K562 (cell line): ENCODE measurements around the gene TEX51. TPM values are rescaled to one million over a fixed set of nuclear protein-coding genes. Genes with fewer than 3 reads are reported as not detected.

Experiments
- ATAC-seq: fragments of 200-7000 bp; cut with Tn5 transposase; 3 replicates; pipeline ENCODE4 v1.9.1; 2020; ENCODE audit warnings: moderate library complexity
- BruUV-seq: library from RNA; stranded (reverse); fragments of 400-500 nt; replicated peaks from 2 replicates; lab custom pipeline; 2021; lab: Mats Ljungman, UMichigan
- CTCF ChIA-PET: fragments of 300-600 bp; formaldehyde crosslinking; extraction: SDS; loops from one replicate; lab custom pipeline; 2021; ENCODE audit warnings: low intra/inter-chr PET ratio; lab: Yijun Ruan, JAX
- POLR2A ChIA-PET: fragments of 300-600, 350-650 bp; sonication (Branson Sonifier 250); formaldehyde crosslinking; extraction: SDS; loops from one replicate; lab custom pipeline; 2021; ENCODE audit warnings: antibody characterized with exemption, inconsistent platforms; lab: Yijun Ruan, JAX
- DNase-seq, 4 experiments: peaks; one replicate each; pipeline versions ENCODE4 v3.0.0 to v3.0.0-alpha.2; 2011 to 2018; ENCODE audit warnings: low spot score in 3 of 4, mixed read lengths in 3 of 4; ENCODE audit errors: extremely low read depth in 1 of 4
- FAIRE-seq: peaks from 2 replicates; lab custom pipeline; 2011; peaks lifted over from hg19 to GRCh38; lab: Jason Lieb, UNC
- H2AFZ ChIP-seq: 2 replicates; pipeline ENCODE4 v1.6.0; 2011; ENCODE audit warnings: low read depth, low read length, control low read depth, inconsistent platforms
- H3K27ac ChIP-seq: fragments of 200-600 bp; 3 replicates; pipeline ENCODE4 v1.8.0; 2011; ENCODE audit warnings: low read depth, mild to moderate bottlenecking, control low read depth, inconsistent platforms, low read length, moderate library complexity, mixed read lengths; ENCODE audit errors: extremely low read depth
- H3K27me3 ChIP-seq, 2 experiments: fragments of 300-600 bp in 1 of 2; 2 replicates in 1 of 2; 3 replicates in 1 of 2; pipeline versions ENCODE4 v1.6.0 to v1.8.0; 2011; ENCODE audit warnings: inconsistent platforms in 2 of 2, low read length in 2 of 2, mild to moderate bottlenecking in 1 of 2, mixed read lengths in 1 of 2, moderate library complexity in 1 of 2; ENCODE audit not compliant: control insufficient read depth in 2 of 2, insufficient read depth in 2 of 2
- H3K36me3 ChIP-seq: fragments of 300-600 bp; 3 replicates; pipeline ENCODE4 v1.8.0; 2011; ENCODE audit warnings: mild to moderate bottlenecking, low read length, inconsistent platforms; ENCODE audit not compliant: control insufficient read depth, insufficient read depth
- H3K4me1 ChIP-seq, 2 experiments: fragments of 200-600 bp in 1 of 2; replicated peaks in 1 of 2; 2 replicates in 1 of 2; 3 replicates in 1 of 2; pipeline versions ENCODE4 v1.5.1 to v1.8.0; 2011; ENCODE audit warnings: inconsistent platforms in 2 of 2, low read length in 2 of 2, mild to moderate bottlenecking in 1 of 2, mixed read lengths in 1 of 2, moderate library complexity in 1 of 2; ENCODE audit not compliant: control insufficient read depth in 2 of 2, insufficient read depth in 2 of 2
- H3K4me2 ChIP-seq: 2 replicates; pipeline ENCODE4 v1.6.1; 2011; ENCODE audit warnings: low read length, control low read depth, inconsistent platforms, mixed read lengths; ENCODE audit not compliant: insufficient read depth
- H3K4me3 ChIP-seq: fragments of 200-600 bp; sonication (generic), shearing (Covaris generic); 2 replicates; pipeline ENCODE4 v1.5.1; 2016; ENCODE audit warnings: control low read depth, inconsistent platforms
- H3K79me2 ChIP-seq: fragments of 200-600 bp; 3 replicates; pipeline ENCODE4 v1.8.0; 2011; ENCODE audit warnings: low read length, inconsistent platforms; ENCODE audit not compliant: control insufficient read depth, insufficient read depth
- H3K9ac ChIP-seq, 2 experiments: 2 replicates each; pipeline versions ENCODE4 v1.6.0 to v1.6.1; 2011; ENCODE audit warnings: low read depth in 2 of 2, low read length in 2 of 2, control low read depth in 1 of 2, inconsistent platforms in 1 of 2, mild to moderate bottlenecking in 1 of 2, mixed read lengths in 1 of 2; ENCODE audit not compliant: insufficient read depth in 1 of 2
- H3K9me1 ChIP-seq: one replicate; pipeline ENCODE4 v1.6.0; 2011; ENCODE audit warnings: inconsistent platforms, mild to moderate bottlenecking, low read length, moderate library complexity; ENCODE audit not compliant: control insufficient read depth, insufficient read depth
- H3K9me3 ChIP-seq: replicated peaks from 2 replicates; pipeline ENCODE4 v1.5.1; 2011; ENCODE audit warnings: low read depth, low read length, inconsistent platforms; ENCODE audit not compliant: control insufficient read depth, insufficient read depth
- H4K20me1 ChIP-seq: replicated peaks from 2 replicates; pipeline ENCODE4 v1.6.1; 2011; ENCODE audit warnings: low read length, inconsistent platforms, mixed read lengths; ENCODE audit not compliant: control insufficient read depth, insufficient read depth
- BRF2 ChIP-seq: IDR thresholded peaks from 3 replicates; pipeline ENCODE4 v1.6.1; 2011; ENCODE audit warnings: borderline replicate concordance, mild to moderate bottlenecking; ENCODE audit not compliant: insufficient read length, insufficient read depth
- CHCHD3 ChIP-seq: fragments of 250-450 bp; sonication (Bioruptor Pico); IDR thresholded peaks from 2 replicates; pipeline ENCODE4 v2.1.2; 2022; ENCODE audit warnings: mild to moderate bottlenecking
- NBN ChIP-seq: fragments of 450-650 bp; IDR thresholded peaks from 2 replicates; pipeline ENCODE4 v1.6.1; 2016; ENCODE audit warnings: low read depth, mild to moderate bottlenecking
- TAF15 ChIP-seq: fragments of 200-400 bp; formaldehyde crosslinking; IDR thresholded peaks from 2 replicates; pipeline ENCODE4 v1.6.1; 2017; ENCODE audit warnings: mild to moderate bottlenecking, low read depth, low read length, moderate library complexity
- TFAM ChIP-seq: fragments of 250-450 bp; sonication (Bioruptor Pico); conservative IDR thresholded peaks from 2 replicates; pipeline ENCODE4 v1.5.0; 2021; ENCODE audit warnings: mild to moderate bottlenecking, moderate library complexity
- XRCC4 ChIP-seq: IDR thresholded peaks from one replicate; pipeline ENCODE4 v1.6.1; 2011; ENCODE audit not compliant: insufficient read depth, insufficient read length; ENCODE audit errors: extremely low read depth
- ZKSCAN8 ChIP-seq: fragments of 200-800 bp; sonication (Bioruptor generic); IDR thresholded peaks from 2 replicates; pipeline ENCODE4 v1.6.1; 2016; ENCODE audit warnings: missing genetic modification characterization, missing compliant biosample characterization
- WGBS: fragments of 100-300 bp; shearing (Covaris generic); methylation state at CpG from one replicate; pipeline ENCODE4 v1.1.6; 2016; ENCODE audit warnings: low coverage, mixed read lengths; ENCODE audit not compliant: insufficient coverage; ENCODE audit errors: missing lambda C conversion rate; 5-methylcytosine and 5-hydroxymethylcytosine counted together
- in situ Hi-C: fragments of 300-500 bp; cut with MboI; formaldehyde crosslinking; loops from 4 replicates; pipeline ENCODE4 v1.15.0; 2018; ENCODE audit warnings: inconsistent platforms, mixed read lengths
- intact Hi-C: fragments of 100-400 bp; cut with micrococcal nuclease; formaldehyde crosslinking; loops from 2 replicates; pipeline ENCODE4 v1.14.2; 2022
- polyA plus RNA-seq, 8 experiments: library from polyadenylated mRNA; depleted of rRNA in 4 of 8; stranded (reverse) in 5 of 8; unstranded in 3 of 8; fragments of >200 nt; fragmentation: Nextera tagmentation in 2 of 8; fragmentation: Illumina TruSeq in 1 of 8; extraction: Ambion mirVana in 2 of 8; extraction: Trizol in 1 of 8; gene quantifications; 2 replicates each; pipeline versions ENCODE4 v1.2.1 to v1.2.3, GENCODE V29; 2011 to 2014; ENCODE audit warnings: inconsistent platforms in 1 of 8, missing spikeins in 1 of 8
- total RNA-seq, 7 experiments: library from RNA; depleted of rRNA in 6 of 7; stranded (reverse); fragments of >200 nt in 6 of 7; fragmentation: Illumina TruSeq in 2 of 7; extraction: Trizol in 2 of 7; gene quantifications; 2 replicates each; pipeline versions ENCODE4 v1.2.1 to v1.2.3, GENCODE V29; 2011 to 2021; ENCODE audit warnings: low replicate concordance in 1 of 7

The TEX51 gene
- total and polyA plus RNA-seq, 9 of the 15 experiments (the other 6 are each of a cell fraction or from before 2014, with no cell fraction given) = not detected

DNA sequence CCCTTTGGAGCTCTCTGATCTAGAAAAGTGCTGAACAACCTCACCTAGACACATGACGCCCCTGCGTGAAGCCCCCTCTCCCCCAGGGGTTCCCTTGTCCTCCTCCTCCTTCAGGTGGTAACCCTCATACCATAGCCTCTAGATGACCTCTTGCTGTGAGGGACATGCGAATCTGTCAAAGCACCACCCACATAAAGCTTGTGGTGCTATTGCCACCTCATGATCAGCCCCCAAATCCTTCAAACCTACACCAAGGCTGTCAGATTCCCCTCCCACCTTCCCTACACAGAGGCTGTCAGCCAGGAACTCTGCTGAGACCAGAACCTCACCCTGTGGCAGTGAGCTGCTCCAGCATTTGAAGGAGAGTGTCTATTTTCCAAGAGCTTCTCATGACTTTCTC lies 43.1 kb upstream of the TEX51 start:
- no peaks in the 10 kb centered on the region for H4K20me1 ChIP-seq
- intact Hi-C loops = no loop called here
- no peak for DNase-seq
- H3K9ac ChIP-seq = no peak overlapping the region
- no peak for FAIRE-seq
- H3K4me3 ChIP-seq = no peak overlapping the region
- POLR2A ChIA-PET = no interaction called here
- H3K4me2 ChIP-seq = no peak overlapping the region
- peaks cover 0 to 2% of the 10 kb centered on the region in 2 experiments; a peak in 1 of 5 replicates for H3K27me3 ChIP-seq
- in situ Hi-C loops = no loop called here
- H2AFZ ChIP-seq = no peak overlapping the region
- no peaks in the 10 kb centered on the region for H3K79me2 ChIP-seq
- H3K9me1 ChIP-seq = no peaks in the 10 kb centered on the region
- no peaks in the 10 kb centered on the region for H3K4me1 ChIP-seq
- H3K36me3 ChIP-seq = no peaks in the 10 kb centered on the region
- no TSS peak for BruUV-seq
- TF ChIP-seq NBN = no peak
- no peak for TF ChIP-seq TFAM
- no peak for TF ChIP-seq TAF15
- no peak for TF ChIP-seq BRF2
- TF ChIP-seq XRCC4 = no peak
- no peak for TF ChIP-seq CHCHD3
- TF ChIP-seq ZKSCAN8 = no peak
- TF ChIP-seq, all 486 proteins: peak for 0
- CTCF ChIA-PET = interaction anchor here (0.6 kb wide), 1 partner anchor 326 kb away, joined by 3 read pairs; no protein-coding TSS in a partner anchor
- H3K9me3 ChIP-seq = no peaks in the 10 kb centered on the region
- H3K27ac ChIP-seq = no peak overlapping the region
- no peak for ATAC-seq
- 4% methylated on average over 3 of the region's 3 CpGs for WGBS
